NB4 (cell line): ENCODE measurements around the gene PLEKHG7.

Experiments
- MYC ChIP-seq: IDR thresholded peaks from 2 replicates; pipeline ENCODE4 v1.6.1; 2011; ENCODE audit warnings: low read depth, low read length
- POLR2A ChIP-seq: IDR thresholded peaks from 2 replicates; pipeline ENCODE4 v1.6.1; 2011; ENCODE audit warnings: mild to moderate bottlenecking; ENCODE audit not compliant: insufficient read length; ENCODE audit errors: extremely low read depth
- TF ChIP-seq, protein P1 (sequence below): IDR thresholded peaks from one replicate; pipeline ENCODE4 v1.5.1; 2012; ENCODE audit warnings: low read depth, low read length
- TF ChIP-seq, protein P2 (sequence below): IDR thresholded peaks from 2 replicates; pipeline ENCODE4 v1.6.1; 2011; ENCODE audit warnings: low read depth, low read length

DNA sequence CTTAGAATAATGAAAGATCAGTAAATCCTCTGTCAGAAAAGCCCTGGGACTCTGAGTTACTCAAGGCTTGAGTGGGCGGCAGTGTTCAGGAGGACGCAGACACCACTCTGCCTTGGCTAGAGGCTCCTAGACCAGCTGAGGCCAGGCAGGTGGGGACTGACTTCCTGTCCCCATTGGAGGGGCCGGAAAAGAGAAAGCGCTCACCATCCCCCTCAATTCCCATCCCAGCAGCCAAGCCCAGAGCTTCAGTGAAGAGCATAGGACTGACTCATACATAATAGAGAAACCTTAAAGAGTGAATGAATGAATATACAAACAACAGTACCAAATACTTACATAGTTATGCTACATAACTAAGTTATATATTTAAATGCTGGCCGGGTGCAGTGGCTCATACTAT lies 62.0 kb downstream of the PLEKHG7 start:
- TF ChIP-seq, protein P1, sequence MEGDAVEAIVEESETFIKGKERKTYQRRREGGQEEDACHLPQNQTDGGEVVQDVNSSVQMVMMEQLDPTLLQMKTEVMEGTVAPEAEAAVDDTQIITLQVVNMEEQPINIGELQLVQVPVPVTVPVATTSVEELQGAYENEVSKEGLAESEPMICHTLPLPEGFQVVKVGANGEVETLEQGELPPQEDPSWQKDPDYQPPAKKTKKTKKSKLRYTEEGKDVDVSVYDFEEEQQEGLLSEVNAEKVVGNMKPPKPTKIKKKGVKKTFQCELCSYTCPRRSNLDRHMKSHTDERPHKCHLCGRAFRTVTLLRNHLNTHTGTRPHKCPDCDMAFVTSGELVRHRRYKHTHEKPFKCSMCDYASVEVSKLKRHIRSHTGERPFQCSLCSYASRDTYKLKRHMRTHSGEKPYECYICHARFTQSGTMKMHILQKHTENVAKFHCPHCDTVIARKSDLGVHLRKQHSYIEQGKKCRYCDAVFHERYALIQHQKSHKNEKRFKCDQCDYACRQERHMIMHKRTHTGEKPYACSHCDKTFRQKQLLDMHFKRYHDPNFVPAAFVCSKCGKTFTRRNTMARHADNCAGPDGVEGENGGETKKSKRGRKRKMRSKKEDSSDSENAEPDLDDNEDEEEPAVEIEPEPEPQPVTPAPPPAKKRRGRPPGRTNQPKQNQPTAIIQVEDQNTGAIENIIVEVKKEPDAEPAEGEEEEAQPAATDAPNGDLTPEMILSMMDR: no peak
- TF ChIP-seq POLR2A (no peak), MYC (no peak)
- TF ChIP-seq, protein P2, sequence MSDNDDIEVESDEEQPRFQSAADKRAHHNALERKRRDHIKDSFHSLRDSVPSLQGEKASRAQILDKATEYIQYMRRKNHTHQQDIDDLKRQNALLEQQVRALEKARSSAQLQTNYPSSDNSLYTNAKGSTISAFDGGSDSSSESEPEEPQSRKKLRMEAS: no peak
